ENCODE results near the gene KCNQ1OT1. TPM values are rescaled to one million over a fixed set of nuclear protein-coding genes. Genes with fewer than 3 reads are reported as not detected.

KCNQ1OT1 gene
- total RNA-seq, 1 experiment from 2014 or later = 2.7 TPM

- Histone ChIP-seq H3K4me2 (ENCODE audit: low read depth, low read length, poor library complexity, severe bottlenecking) (no peak overlapping the region), H3K4me1 (ENCODE audit: low read length) (no peaks in the 10 kb centered on the region), H4K20me1 (ENCODE audit: insufficient read depth, low read depth, low read length) (no peaks in the 10 kb centered on the region), H3K9me2 (replicated peaks; ENCODE audit: insufficient read depth, low read length) (no peaks in the 10 kb centered on the region), H2AFZ (ENCODE audit: low read length) (no peak overlapping the region), H3K9ac (ENCODE audit: low read length) (no peak overlapping the region), H3K27ac (ENCODE audit: low read length) (no peak overlapping the region), H3K9me3 (ENCODE audit: low read length) (no peaks in the 10 kb centered on the region; the same call in 1 of the 2 replicates), H3K27me3 (ENCODE audit: low read length) (no peaks in the 10 kb centered on the region), H3K36me3 (ENCODE audit: insufficient read depth, low read length) (no peaks in the 10 kb centered on the region), H3K4me3 (ENCODE audit: low read length) (no peak overlapping the region), H3K79me2 (ENCODE audit: low read length) (0 out of 2 replicates have a peak, but pooled peaks cover 7% of the 10 kb centered on the region)
- DNase-seq = no peak
These were observed 32.8 kb downstream of the KCNQ1OT1 start for GRCh38 chr11:2666828-2667570.

GRCh38 chr11:2666401-2666741, 33.4 kb downstream of the KCNQ1OT1 start:
- DNase-seq = no peak
- no peak overlapping the region for H2AFZ ChIP-seq (ENCODE audit: low read length)
- no peak overlapping the region for H3K4me3 ChIP-seq (ENCODE audit: low read length)
- H3K27me3 ChIP-seq (ENCODE audit: low read length) = no peaks in the 10 kb centered on the region
- H3K9me2 ChIP-seq (replicated peaks; ENCODE audit: insufficient read depth, low read length) = no peaks in the 10 kb centered on the region
- H3K36me3 ChIP-seq (ENCODE audit: insufficient read depth, low read length) = no peaks in the 10 kb centered on the region
- no peak overlapping the region for H3K9ac ChIP-seq (ENCODE audit: low read length)
- no peaks in the 10 kb centered on the region for H4K20me1 ChIP-seq (ENCODE audit: insufficient read depth, low read depth, low read length)
- H3K27ac ChIP-seq (ENCODE audit: low read length) = no peak overlapping the region
- H3K4me2 ChIP-seq (ENCODE audit: low read depth, low read length, poor library complexity, severe bottlenecking) = no peak overlapping the region
- H3K9me3 ChIP-seq (ENCODE audit: low read length) = no peaks in the 10 kb centered on the region; the same call in 1 of the 2 replicates
- H3K4me1 ChIP-seq (ENCODE audit: low read length) = no peaks in the 10 kb centered on the region
- H3K79me2 ChIP-seq (ENCODE audit: low read length) = 0 out of 2 replicates have a peak, but pooled peaks cover 5% of the 10 kb centered on the region

GRCh38 chr11:2665526-2666400, 34.0 kb downstream of the KCNQ1OT1 start:
- Histone ChIP-seq H3K9me2 (replicated peaks; ENCODE audit: insufficient read depth, low read length) (no peaks in the 10 kb centered on the region), H3K79me2 (ENCODE audit: low read length) (no peaks in the 10 kb centered on the region)

GRCh38 chr11:2664791-2665525, 34.8 kb downstream of the KCNQ1OT1 start:
- Histone ChIP-seq H3K27ac (ENCODE audit: low read length) (no peak overlapping the region), H3K9me2 (replicated peaks; ENCODE audit: insufficient read depth, low read length) (no peaks in the 10 kb centered on the region), H3K4me2 (ENCODE audit: low read depth, low read length, poor library complexity, severe bottlenecking) (no peak overlapping the region), H3K4me1 (ENCODE audit: low read length) (no peaks in the 10 kb centered on the region), H3K27me3 (ENCODE audit: low read length) (no peaks in the 10 kb centered on the region), H3K36me3 (ENCODE audit: insufficient read depth, low read length) (no peaks in the 10 kb centered on the region; the same call in 1 of the 2 replicates), H3K79me2 (ENCODE audit: low read length) (no peaks in the 10 kb centered on the region), H3K9ac (ENCODE audit: low read length) (no peak overlapping the region), H3K9me3 (ENCODE audit: low read length) (peaks cover 12% of the 10 kb centered on the region), H4K20me1 (ENCODE audit: insufficient read depth, low read depth, low read length) (no peaks in the 10 kb centered on the region), H3K4me3 (ENCODE audit: low read length) (no peak overlapping the region), H2AFZ (ENCODE audit: low read length) (no peak overlapping the region)
- DNase-seq = no peak

More at GRCh38 chr11:2665526-2666400, 34.0 kb downstream of the KCNQ1OT1 start:
- H3K9me3 ChIP-seq (ENCODE audit: low read length) = peaks cover 5% of the 10 kb centered on the region; the same call in 1 of the 2 replicates
- no peak overlapping the region for H3K4me2 ChIP-seq (ENCODE audit: low read depth, low read length, poor library complexity, severe bottlenecking)
- no peak overlapping the region for H3K4me3 ChIP-seq (ENCODE audit: low read length)
- H3K27me3 ChIP-seq (ENCODE audit: low read length) = no peaks in the 10 kb centered on the region
- no peak overlapping the region for H3K9ac ChIP-seq (ENCODE audit: low read length)
- no peaks in the 10 kb centered on the region for H4K20me1 ChIP-seq (ENCODE audit: insufficient read depth, low read depth, low read length)
- no peaks in the 10 kb centered on the region for H3K4me1 ChIP-seq (ENCODE audit: low read length)
- DNase-seq = no peak
- no peak overlapping the region for H2AFZ ChIP-seq (ENCODE audit: low read length)
- H3K36me3 ChIP-seq (ENCODE audit: insufficient read depth, low read length) = no peaks in the 10 kb centered on the region
- no peak overlapping the region for H3K27ac ChIP-seq (ENCODE audit: low read length)

- Histone ChIP-seq H3K9me2 (replicated peaks; ENCODE audit: insufficient read depth, low read length) (no peaks in the 10 kb centered on the region), H3K4me3 (ENCODE audit: low read length) (no peak overlapping the region), H3K27me3 (ENCODE audit: low read length) (no peaks in the 10 kb centered on the region), H3K4me2 (ENCODE audit: low read depth, low read length, poor library complexity, severe bottlenecking) (no peak overlapping the region), H2AFZ (ENCODE audit: low read length) (no peak overlapping the region), H4K20me1 (ENCODE audit: insufficient read depth, low read depth, low read length) (no peaks in the 10 kb centered on the region), H3K4me1 (ENCODE audit: low read length) (no peaks in the 10 kb centered on the region), H3K27ac (ENCODE audit: low read length) (no peak overlapping the region), H3K79me2 (ENCODE audit: low read length) (no peaks in the 10 kb centered on the region), H3K9me3 (ENCODE audit: low read length) (peaks cover 12% of the 10 kb centered on the region), H3K9ac (ENCODE audit: low read length) (no peak overlapping the region), H3K36me3 (ENCODE audit: insufficient read depth, low read length) (no peaks in the 10 kb centered on the region; the same call in 1 of the 2 replicates)
- DNase-seq = no peak
These were observed 35.4 kb downstream of the KCNQ1OT1 start for GRCh38 chr11:2664376-2664775.

GRCh38 chr11:2663915-2664314, 35.9 kb downstream of the KCNQ1OT1 start:
- Histone ChIP-seq H3K4me2 (ENCODE audit: low read depth, low read length, poor library complexity, severe bottlenecking) (no peak overlapping the region), H3K9me2 (replicated peaks; ENCODE audit: insufficient read depth, low read length) (no peaks in the 10 kb centered on the region), H3K27me3 (ENCODE audit: low read length) (no peaks in the 10 kb centered on the region), H3K4me3 (ENCODE audit: low read length) (no peak overlapping the region), H4K20me1 (ENCODE audit: insufficient read depth, low read depth, low read length) (no peaks in the 10 kb centered on the region), H2AFZ (ENCODE audit: low read length) (no peak overlapping the region), H3K27ac (ENCODE audit: low read length) (no peak overlapping the region), H3K36me3 (ENCODE audit: insufficient read depth, low read length) (no peaks in the 10 kb centered on the region; the same call in 1 of the 2 replicates), H3K9ac (ENCODE audit: low read length) (no peak overlapping the region), H3K4me1 (ENCODE audit: low read length) (no peaks in the 10 kb centered on the region), H3K9me3 (ENCODE audit: low read length) (peaks cover 15% of the 10 kb centered on the region), H3K79me2 (ENCODE audit: low read length) (no peaks in the 10 kb centered on the region)
- no peak for DNase-seq

GRCh38 chr11:2663506-2663905, 36.3 kb downstream of the KCNQ1OT1 start:
- Histone ChIP-seq H3K9me2 (replicated peaks; ENCODE audit: insufficient read depth, low read length) (no peaks in the 10 kb centered on the region), H3K27ac (ENCODE audit: low read length) (no peak overlapping the region), H3K4me1 (ENCODE audit: low read length) (no peaks in the 10 kb centered on the region), H2AFZ (ENCODE audit: low read length) (no peak overlapping the region), H3K79me2 (ENCODE audit: low read length) (no peaks in the 10 kb centered on the region), H3K27me3 (ENCODE audit: low read length) (no peaks in the 10 kb centered on the region), H3K4me2 (ENCODE audit: low read depth, low read length, poor library complexity, severe bottlenecking) (no peak overlapping the region), H3K9me3 (ENCODE audit: low read length) (peaks cover 16% of the 10 kb centered on the region), H3K9ac (ENCODE audit: low read length) (no peak overlapping the region), H4K20me1 (ENCODE audit: insufficient read depth, low read depth, low read length) (no peaks in the 10 kb centered on the region), H3K4me3 (ENCODE audit: low read length) (no peak overlapping the region), H3K36me3 (ENCODE audit: insufficient read depth, low read length) (no peaks in the 10 kb centered on the region; the same call in 1 of the 2 replicates)
- DNase-seq = no peak

Data from Karpas-422 (cell line).